CD4-positive, alpha-beta T cell treated with Interleukin-17A for 1 hour (primary cell): Measurements from ENCODE around the gene ELL2.

Source experiments
- DNase-seq: peaks from one replicate; pipeline ENCODE4 v3.0.0-alpha.2; 2020

Gene ELL2

GRCh38 chr5:95953021-95953702 is 8.5 kb downstream of the ELL2 start:
- DNase-seq: no peak

GRCh38 chr5:95951916-95952315 is 9.7 kb downstream of the ELL2 start:
- no peak for DNase-seq

- DNase-seq: no peak
Observed at GRCh38 chr5:95949810-95950209, 11.8 kb downstream of the ELL2 start.

- no peak for DNase-seq
Observed at GRCh38 chr5:95948631-95949030, 13.0 kb downstream of the ELL2 start.

- DNase-seq: no peak
Observed at GRCh38 chr5:95946451-95946850, 15.2 kb downstream of the ELL2 start.

GRCh38 chr5:95942968-95943367 is 18.7 kb downstream of the ELL2 start:
- DNase-seq: no peak

- no peak for DNase-seq
Observed at GRCh38 chr5:95942414-95942813, 19.2 kb downstream of the ELL2 start.

GRCh38 chr5:95941756-95942155 is 19.9 kb downstream of the ELL2 start:
- no peak for DNase-seq

GRCh38 chr5:95940758-95941682 is 20.6 kb downstream of the ELL2 start:
- no peak for DNase-seq

GRCh38 chr5:95939465-95939864 is 22.2 kb downstream of the ELL2 start:
- no peak for DNase-seq

GRCh38 chr5:95938766-95939165 is 22.9 kb downstream of the ELL2 start:
- DNase-seq: no peak

- DNase-seq: no peak
Observed at GRCh38 chr5:95938347-95938746, 23.3 kb downstream of the ELL2 start.

- DNase-seq: no peak
Observed at GRCh38 chr5:95937607-95938152, 24.0 kb downstream of the ELL2 start.

GRCh38 chr5:95936812-95937397 is 24.7 kb downstream of the ELL2 start:
- no peak for DNase-seq

- no peak for DNase-seq
Observed at GRCh38 chr5:95935553-95936100, 26.0 kb downstream of the ELL2 start.

- DNase-seq: no peak
Observed at GRCh38 chr5:95934207-95934804, 27.3 kb downstream of the ELL2 start.

- DNase-seq: no peak
Observed at GRCh38 chr5:95932941-95933340, 28.7 kb downstream of the ELL2 start.

- no peak for DNase-seq
Observed at GRCh38 chr5:95931079-95931833, 30.4 kb downstream of the ELL2 start.

GRCh38 chr5:95930141-95930930 is 31.3 kb downstream of the ELL2 start:
- no peak for DNase-seq

- no peak for DNase-seq
Observed at GRCh38 chr5:95928724-95929253, 32.9 kb downstream of the ELL2 start.
